ENCODE measurements around the gene TRMT11. TPM values are rescaled to one million over a fixed set of nuclear protein-coding genes. Genes with fewer than 3 reads are reported as not detected.

The TRMT11 gene
- total and polyA plus RNA-seq, 2 of the 8 experiments (the other 6 are each of a cell fraction or from before 2014, with no cell fraction given): 19.7 to 32.4 TPM

GRCh38 chr6:125984311-125984710 is 2.0 kb upstream of the TRMT11 start (continued):
- TF ChIP-seq BACH1 (IDR thresholded peaks at IDR 0.05; ENCODE audit: low read length) (no peak), EGR1 (IDR thresholded peaks at IDR 0.05; ENCODE audit: borderline replicate concordance, low read depth, low read length) (no peak), EP300 (IDR thresholded peaks at IDR 0.05; ENCODE audit: borderline replicate concordance in 1 of 2, low read depth in 2 of 2, low read length in 2 of 2) (no peak), SIX5 (IDR thresholded peaks at IDR 0.05; ENCODE audit: low read depth, low read length) (no peak), ASH2L (IDR thresholded peaks at IDR 0.05; ENCODE audit: low read length) (no peak), POLR2AphosphoS5 (IDR thresholded peaks at IDR 0.05; ENCODE audit: low read depth, low read length) (no peak)
